NCI-H146 treated with DMSO at 0.1 percent for 48 hours (cell line): ENCODE data around the gene PPTC7.
"Not testable (repeated sequence)": the region's sequence is repeated elsewhere in the genome, so short reads cannot be mapped to it uniquely, and the experiment has no call there.

ENCODE experiments used
- DNase-seq: peaks from one replicate; lab custom pipeline; 2025; ENCODE audit not compliant: unreplicated experiment; lab: John Stamatoyannopoulos, UW

The PPTC7 gene

DNA sequence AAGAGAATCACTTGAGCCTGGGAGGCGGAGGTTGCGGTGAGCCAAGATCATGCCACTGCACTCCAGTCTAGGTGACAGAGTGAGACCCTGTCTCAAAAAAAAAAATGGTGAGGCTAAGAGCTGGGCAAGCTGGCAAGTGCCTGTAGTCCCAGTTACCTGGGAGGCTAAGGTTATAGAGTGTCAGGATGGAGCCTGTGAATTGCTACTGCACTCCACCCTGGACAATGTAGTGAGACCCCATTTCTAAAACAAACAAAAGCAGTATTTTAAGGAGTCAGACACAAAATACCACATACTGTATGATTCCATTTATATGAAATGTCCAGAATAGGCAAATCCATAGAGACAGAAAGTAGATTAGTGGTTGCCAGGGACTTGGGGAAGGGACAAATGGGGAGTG is 4.0 kb upstream of the PPTC7 start:
- not testable (repeated sequence) for DNase-seq

DNA sequence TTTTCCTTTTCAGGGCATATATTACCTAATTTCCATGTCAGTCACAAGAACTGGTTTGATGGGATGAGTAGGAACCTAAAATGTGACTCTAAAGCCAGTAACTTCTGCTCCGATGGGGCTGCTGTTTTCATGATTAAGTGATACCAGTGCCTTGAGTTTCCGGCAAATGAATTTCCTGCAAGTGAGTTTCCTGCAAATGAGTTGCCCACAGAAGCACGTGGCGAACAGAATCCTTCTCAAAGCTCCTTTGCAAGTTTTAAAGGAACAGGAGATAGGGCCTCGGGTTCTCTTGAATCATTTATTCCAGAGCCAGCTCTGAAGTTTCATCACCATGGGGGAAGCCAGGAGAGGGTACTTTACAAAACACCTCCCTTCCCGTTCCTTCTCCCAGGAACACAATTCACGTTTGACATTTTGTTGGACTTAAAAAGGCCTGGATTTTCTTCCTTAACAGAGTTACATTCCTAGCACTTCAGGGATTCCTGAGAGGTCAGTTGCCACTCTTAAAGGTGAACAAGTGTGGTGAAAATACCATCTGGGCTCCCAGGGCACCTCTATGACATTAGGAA is 2.2 kb upstream of the PPTC7 start:
- no peak for DNase-seq

DNA sequence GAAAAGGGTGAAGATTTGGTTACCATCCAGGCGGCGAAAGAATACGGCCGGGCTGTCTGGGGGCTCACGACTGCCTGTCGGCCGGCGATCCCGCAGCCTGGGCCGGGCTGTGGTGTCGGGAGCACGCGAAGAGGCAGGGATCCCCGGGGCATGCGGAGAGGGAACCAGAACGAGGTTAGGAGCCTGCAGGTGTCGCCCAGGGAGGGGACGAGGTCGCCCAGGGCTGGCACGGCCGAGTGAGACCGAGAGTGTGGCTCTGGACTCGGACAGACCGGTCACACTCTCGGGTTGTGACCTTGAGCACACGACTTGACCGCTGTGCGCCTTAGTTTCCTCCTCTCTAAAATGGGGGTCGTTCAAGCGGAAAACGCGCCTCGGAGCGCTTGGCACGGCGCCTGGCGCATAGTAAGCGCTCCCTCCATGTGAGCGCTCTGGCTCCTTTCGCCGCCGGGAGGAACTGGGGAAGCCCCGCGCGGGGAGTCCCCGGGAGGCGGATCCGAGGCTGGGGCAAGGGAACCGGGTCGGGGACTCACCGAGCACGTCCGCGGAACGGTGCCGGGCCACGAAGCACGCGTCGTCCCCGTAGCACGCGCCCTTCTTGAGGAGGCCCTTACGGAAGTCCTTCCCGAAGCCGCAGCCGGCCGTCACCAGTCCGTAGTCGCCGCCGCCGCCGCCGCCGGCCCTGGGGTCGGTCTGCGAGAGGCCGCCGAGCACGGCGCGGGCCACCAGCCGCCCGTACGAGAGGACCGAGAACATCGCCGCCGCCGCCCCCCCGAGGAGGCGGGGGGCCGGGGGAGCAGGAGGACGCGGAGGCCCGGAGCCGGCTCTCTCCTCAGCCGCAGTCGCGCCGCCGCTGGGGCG is 612 bp downstream of the PPTC7 start:
- DNase-seq = no peak

DNA sequence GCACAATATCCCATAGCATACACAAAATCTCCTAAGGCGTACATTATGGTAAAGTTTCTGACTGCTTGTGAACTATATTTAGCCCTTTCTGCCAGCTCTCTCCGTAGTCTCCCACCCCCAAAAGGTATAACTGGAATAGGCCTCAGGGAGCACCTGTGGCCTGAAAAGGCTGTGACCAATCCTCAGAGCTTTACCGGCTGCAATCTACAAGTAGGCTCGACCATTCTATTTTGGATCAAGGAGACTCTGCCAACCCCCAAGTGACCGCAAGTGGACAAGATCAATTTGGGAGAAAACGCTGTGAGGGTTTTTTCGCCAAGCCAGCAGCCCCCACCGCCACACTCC is 1.2 kb downstream of the PPTC7 start:
- no peak for DNase-seq

DNA sequence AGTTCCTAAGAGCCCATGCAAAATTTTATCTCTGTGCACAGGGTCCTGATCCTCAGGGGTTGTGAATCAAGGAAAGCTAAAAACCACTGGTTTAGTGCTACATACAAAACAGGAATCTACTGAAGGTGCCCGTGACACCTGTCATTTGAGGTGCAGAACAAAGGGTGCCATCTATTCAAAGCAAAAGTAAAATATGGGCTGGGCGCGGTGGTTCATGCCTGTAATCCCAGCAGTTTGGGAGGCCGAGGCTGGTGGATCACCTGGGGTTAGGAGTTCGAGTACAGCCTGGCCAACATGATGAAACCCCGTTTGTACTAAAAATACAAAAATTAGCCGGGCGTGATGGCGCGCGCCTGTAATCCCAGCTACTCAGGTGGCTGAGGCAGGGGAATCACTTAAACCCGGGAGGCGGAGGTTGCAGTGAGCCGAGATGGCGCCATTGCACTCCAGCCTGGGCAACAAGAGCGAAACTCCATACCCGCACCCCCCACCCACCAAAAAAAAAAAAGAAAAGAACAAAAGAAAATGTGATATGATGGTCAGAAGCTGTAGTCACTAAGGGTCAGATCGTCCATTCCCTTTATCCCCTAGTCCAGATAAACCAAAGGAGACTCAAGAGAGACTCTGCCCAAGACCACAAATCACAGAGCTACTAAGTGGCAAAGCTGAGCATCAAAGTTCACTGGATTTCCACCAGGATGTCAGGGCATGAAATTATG is 3.4 kb downstream of the PPTC7 start:
- DNase-seq = no peak

DNA sequence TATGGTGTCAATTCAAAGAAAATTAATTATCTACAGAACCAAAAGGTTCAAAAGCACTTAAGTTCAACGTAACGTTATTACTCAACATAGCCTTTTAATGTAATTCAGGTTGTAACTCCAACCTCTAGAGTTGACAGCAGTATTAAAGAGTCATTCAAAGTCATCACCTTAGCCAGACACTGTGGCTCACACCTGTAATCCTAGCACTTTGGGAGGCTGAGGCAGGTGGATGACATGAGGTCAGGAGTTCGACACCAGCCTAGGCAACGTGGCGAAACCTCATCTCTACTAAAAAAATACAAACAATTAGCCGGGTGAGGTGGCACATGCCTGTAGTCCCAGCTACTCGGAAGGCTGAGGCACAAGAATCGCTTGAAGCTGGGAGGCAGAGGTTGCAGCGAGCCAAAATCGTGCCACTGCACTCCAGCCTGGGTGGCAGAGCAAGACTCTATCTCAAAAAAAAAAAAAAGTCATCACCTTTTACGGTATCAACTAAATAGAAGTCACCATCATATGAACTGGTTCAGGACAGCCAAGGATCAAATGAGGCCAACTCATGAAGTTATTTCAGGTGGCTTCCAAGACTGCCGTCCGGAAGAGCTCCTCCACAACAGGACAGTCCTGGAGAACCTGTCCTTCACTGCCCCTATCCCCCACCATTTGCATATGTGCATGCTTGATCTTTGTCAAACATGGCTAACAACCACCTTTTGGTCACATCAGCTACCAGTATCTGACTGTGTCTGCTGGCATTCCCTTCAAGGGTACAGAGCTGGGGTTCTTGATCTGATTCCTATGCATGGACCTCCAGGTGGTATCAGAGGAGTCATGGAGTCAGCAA is 4.2 kb downstream of the PPTC7 start:
- no peak for DNase-seq

DNA sequence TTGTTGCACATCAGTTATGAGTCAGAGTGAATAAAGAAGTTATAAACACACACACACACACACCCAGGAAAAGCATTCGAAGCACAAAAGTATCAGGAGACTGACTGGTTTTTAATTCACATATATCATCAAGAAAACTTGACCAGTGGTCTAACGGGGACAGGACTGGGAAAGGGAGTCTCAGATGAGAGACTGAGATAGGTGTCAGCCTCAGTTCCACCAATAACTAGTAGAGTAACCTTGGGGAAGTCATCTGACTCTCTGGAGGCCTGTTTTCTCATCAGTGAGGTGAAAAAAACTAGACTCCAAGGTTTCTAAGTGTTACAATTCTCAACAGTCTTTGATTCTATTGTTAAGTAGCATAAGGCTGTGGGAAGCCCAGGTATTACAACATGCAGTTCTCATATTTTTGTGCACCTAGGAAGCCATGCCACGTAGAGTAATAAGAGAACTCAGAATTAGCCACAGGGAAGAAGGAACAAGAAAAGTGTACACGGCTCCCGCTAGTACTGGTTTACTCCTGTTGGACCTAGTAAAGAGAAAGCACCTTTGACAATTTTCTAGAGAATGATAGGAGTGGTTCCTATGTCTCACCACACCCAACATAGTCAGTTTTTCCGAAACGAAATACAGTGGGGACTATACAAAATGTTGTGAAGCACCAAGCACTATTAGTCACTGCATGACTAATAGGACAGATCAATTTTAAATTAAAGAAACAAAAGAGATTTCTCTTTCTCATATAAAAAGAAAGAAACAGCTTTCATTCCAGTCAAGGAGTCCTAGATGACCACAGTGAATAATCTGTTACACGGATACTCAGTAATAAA is 5.0 kb downstream of the PPTC7 start:
- no peak for DNase-seq

DNA sequence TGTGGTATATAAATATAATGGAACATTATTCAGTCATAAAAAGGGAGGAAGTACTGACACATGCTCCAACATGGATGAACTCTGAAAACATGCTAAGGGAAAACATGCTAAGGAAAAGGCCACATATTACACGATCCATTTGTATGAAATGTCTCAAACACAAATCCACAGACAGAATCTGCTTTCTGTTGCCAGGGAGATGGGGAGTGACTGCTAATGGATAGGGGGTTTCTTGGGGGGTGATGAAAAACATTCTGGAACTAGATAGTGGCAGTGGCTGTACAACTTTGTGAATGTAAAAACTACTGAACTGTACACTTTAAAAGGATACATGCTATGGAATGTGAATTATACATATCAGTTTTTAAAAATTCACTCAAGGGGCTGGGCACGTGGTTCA is 6.6 kb downstream of the PPTC7 start:
- no peak for DNase-seq

DNA sequence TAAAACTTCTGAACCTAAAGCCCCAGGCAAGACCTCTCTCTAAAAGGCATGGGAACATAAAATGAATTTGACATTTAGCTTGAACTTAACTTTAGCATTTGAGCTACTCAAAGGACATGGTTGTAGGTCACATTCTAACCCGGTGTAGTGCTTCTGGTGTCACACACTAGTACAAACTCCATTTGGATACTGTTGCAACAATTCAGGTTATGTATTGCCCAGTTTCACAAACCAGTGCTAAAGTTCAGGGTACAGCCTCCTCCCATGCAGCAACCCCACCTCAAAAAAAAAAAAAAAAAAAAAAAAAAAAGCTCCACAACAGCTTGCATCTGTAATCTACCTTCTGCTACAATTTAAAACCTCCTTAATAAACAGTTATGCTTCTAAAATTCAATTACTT is 7.8 kb downstream of the PPTC7 start:
- no peak for DNase-seq

DNA sequence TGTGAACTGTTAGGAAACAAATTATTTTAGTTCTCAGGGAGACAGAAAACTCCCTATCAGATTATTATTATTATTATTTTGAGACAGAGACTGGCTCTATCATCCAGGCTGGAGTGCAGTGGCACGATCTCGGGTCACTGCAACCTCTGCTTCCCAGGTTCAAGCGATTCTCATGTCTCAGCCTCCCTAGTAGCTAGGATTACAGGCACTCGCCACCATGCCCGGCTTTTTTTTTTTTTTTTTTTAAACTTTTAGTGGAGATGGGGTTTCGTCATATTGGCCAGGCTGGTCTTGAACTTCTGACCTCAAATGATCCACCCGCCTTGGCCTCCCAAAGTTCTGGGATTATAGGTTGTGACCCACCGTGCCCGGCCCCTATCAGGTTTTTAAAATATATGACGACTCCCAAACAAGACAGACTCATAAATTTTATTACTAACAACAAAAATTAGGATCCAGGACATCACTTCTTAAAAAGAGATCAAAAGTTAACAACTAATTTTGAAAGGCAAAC is 8.3 kb downstream of the PPTC7 start:
- DNase-seq = not testable (repeated sequence)

DNA sequence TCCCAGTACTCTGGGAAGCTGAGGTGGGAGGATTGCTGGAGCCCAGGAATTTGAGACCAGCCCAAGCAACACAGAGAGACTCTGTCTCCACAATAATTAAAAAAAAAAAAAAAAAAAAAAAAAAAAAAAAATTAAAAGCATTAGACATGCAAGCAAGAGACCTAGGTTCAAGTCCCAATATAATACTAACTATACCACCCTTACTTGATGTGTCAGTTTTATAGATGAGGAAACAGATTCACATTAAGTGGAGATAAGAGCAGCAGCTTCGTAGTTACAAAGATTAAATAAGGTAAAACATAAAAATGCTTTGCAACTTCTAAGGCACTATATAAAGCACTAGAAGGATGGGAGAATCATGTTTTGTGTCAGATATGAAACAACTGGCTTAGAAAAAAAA is 9.1 kb downstream of the PPTC7 start:
- DNase-seq = no peak

DNA sequence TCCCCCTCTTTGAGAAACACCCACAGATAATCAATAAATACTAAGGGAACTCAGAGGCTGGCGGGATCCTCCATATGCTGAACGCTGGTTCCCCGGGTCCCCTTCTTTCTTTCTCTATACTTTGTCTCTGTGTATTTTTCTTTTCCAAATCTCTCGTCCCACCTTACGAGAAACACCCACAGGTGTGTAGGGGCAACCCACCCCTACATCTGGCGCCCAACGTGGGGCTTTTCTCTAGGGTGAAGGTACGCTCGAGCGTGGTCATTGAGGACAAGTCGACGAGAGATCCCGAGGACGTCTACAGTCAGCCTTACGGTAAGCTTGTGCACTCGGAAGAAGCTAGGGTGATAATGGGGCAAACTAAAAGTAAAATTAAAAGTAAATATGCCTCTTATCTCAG is 12.3 kb downstream of the PPTC7 start:
- not testable (repeated sequence) for DNase-seq

DNA sequence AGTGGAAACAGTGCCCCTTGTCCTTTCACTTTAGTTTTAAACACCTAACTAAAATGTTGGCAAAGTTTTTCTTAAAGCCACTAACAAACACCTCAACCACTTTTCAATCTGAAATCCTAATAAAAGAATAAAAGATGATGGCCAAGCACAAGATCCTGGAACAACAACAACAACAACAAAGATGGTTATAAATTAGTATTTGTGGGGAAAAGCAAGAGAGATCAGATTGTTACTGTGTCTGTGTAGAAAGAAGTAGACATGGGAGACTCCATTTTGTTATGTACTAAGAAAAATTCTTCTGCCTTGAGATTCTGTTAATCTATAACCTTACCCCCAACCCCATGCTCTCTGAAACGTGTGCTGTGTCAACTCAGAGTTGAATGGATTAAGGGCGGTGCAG is 13.3 kb downstream of the PPTC7 start:
- not testable (repeated sequence) for DNase-seq

DNA sequence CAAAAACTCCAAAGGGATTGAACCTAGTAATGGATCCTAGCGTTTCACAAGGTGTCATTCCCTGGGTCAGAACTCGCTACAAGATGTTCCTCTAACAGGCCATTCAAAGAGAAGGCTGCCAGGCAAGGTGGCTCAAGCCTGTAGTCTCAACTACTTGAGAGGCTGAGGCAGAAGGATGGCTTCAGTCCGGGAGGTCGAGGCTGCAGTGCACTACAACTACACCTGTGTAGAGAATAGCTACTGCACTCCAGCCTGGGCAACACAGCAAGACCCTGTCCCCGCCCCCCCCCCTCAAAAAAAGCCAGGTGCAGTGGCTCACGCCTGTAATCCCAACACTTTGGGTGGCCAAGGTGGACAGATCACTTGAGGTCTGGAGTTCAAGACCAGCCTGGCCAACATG is 14.4 kb downstream of the PPTC7 start:
- no peak for DNase-seq

DNA sequence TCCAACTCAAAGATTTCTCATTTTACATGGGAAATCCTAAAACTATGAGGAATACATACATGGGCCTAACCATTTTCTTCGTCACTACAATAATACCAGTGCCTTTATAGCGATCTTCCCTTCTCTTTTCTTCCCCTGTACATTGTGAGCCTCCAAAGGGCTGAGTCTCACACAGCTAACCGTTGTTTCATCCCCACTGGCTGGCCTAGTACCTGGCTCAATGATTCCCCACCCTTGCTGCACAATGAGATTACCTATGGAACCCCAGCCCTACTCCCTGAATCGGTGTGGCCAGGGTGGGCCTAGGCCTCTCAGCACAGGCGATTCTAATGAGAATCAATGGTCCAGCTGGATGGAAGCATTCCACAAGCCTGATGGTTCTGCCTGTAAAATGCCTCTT is 16.1 kb downstream of the PPTC7 start:
- DNase-seq = no peak

DNA sequence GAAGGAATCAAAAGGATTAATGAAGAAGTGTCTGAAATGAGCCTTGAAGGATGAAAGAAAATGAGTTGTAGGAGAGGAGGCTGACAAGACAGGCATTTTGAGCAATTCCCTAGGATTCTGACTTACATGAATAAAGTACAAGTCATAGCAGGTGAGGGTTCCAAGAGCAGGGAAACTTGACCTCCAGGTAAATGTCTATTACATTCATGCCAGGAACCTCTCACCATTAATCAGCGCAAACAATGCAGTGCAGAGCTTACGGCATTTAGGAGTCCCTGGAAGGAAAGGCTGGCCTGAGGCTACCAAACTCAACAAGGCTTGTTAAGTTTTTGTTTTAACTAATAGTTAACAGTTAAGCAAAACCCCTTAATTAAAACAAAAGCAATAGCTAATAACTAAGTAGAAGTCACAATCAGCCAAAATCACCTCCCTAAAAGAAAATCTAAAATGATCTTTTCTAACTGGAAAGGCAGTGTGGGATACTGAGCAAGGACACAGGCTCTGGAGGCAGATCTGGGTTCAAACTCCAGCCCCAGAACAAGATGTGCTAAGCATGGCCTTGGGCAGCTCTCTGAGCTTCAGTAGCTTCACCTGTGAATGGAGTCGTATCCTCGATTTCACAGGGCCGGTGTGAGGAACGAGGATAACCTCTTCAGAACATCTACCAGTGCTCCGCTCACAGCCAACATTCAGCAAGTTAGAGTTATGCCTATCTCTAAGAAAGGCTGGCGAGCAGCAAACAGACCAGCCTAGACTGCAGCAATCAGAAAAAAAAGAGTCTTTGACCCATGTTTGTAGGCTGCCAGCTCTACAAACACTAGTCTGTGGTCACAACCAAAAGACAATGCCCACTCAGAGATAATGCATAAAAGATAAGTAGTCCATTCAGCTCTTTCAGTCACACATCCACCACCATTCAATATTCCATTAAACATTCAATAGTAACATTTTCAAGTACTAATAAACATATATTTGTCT is 16.9 kb downstream of the PPTC7 start:
- peak; percentile 54 for DNase-seq

DNA sequence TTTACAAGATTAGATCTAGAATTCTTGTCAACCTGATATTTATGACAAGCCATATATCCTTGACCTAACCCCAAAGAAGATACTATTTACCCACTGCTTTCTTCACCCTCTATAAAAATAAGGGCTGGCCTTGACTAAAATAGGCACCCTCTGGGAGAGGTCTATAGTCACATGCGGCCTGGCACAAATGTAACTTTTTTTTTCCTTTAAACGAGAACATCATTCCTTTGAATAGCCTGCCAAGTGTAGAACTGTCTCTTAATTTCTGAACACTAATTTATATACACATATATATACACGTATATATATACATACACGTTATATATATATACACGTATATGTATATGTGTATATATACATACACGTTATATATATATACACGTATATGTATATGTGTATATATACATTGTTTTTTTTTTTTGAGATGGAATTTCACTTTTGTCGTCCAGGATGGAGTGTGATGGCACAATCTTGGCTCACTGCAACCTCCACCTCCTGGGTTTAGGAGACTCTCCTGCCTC is 18.6 kb downstream of the PPTC7 start:
- no peak for DNase-seq

DNA sequence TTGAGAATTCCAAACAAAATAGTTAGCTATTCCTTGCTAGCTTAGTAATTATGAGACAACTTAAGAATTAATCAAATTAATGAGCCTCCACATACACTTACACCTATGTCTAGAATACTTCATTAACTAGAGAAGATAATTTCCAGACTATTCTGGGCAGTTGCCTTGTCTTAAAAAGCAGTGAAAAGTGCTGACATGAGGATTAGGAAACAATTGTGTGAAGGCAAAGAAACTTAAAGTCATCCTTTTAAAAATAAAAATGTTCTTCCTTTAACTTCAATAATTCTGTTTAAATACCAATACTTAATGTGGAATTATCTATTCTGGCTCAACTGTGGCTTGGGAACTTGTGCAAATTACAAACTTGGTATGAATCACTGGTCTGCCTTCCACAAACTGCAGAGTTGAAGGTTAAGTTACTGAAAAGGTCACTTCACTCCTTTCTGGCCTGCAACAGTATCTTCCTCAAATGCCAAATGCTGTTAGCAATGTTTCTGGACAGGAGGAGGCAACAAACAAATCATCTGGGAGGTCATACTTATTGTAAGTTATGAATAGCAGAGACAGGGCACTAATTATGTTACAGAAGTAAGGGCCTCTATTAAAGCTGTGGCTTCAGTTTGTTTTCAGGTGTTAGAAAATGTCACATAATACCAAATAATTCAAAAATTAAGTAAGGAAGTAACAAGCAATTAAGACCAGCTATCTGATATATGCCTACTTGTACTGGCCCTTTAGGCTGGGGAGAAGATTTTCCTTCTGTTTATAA is 19.2 kb downstream of the PPTC7 start:
- no peak for DNase-seq
